ENCODE data around the gene UNC5A.

DNA sequence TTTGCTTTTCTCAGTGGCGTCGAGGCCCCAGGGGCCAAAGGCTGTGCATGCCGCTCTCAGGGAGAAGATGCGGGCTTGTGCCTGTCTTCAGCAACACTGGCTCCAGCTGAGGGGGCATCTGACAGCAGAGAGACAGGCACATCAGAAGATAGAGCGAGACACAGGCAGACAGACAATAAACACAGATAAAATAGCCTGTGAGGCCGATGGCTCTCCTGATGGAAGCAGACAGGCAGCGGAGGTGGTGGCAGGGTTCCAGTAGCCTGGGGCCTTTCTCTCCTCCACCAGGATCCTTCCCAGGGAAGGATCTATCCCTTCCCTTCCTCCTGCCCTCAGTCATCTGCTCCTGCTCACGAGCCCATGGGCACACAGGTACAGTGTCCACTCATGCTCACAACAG is 16.6 kb upstream of the UNC5A start:
- TF ChIP-seq, protein P1, sequence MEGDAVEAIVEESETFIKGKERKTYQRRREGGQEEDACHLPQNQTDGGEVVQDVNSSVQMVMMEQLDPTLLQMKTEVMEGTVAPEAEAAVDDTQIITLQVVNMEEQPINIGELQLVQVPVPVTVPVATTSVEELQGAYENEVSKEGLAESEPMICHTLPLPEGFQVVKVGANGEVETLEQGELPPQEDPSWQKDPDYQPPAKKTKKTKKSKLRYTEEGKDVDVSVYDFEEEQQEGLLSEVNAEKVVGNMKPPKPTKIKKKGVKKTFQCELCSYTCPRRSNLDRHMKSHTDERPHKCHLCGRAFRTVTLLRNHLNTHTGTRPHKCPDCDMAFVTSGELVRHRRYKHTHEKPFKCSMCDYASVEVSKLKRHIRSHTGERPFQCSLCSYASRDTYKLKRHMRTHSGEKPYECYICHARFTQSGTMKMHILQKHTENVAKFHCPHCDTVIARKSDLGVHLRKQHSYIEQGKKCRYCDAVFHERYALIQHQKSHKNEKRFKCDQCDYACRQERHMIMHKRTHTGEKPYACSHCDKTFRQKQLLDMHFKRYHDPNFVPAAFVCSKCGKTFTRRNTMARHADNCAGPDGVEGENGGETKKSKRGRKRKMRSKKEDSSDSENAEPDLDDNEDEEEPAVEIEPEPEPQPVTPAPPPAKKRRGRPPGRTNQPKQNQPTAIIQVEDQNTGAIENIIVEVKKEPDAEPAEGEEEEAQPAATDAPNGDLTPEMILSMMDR (conservative IDR thresholded peaks at IDR 0.05), result no peak
- TF ChIP-seq ZFX (IDR thresholded peaks at IDR 0.05), result no peak

All from C4-2B (cell line).